ENCODE measurements around the gene TAOK1. TPM values are rescaled to one million over a fixed set of nuclear protein-coding genes. Genes with fewer than 3 reads are reported as not detected.

The TAOK1 gene
- total RNA-seq, 1 experiment from 2014 or later: 87.1 TPM

- no peak for TF ChIP-seq TCF7 (CRISPR knock-in tag; IDR thresholded peaks at IDR 0.05; ENCODE audit: low read depth)
- TF ChIP-seq, protein P1, sequence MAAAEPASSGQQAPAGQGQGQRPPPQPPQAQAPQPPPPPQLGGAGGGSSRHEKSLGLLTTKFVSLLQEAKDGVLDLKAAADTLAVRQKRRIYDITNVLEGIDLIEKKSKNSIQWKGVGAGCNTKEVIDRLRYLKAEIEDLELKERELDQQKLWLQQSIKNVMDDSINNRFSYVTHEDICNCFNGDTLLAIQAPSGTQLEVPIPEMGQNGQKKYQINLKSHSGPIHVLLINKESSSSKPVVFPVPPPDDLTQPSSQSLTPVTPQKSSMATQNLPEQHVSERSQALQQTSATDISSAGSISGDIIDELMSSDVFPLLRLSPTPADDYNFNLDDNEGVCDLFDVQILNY (CRISPR knock-in tag; IDR thresholded peaks at IDR 0.05): no peak
- TF ChIP-seq, protein P2, sequence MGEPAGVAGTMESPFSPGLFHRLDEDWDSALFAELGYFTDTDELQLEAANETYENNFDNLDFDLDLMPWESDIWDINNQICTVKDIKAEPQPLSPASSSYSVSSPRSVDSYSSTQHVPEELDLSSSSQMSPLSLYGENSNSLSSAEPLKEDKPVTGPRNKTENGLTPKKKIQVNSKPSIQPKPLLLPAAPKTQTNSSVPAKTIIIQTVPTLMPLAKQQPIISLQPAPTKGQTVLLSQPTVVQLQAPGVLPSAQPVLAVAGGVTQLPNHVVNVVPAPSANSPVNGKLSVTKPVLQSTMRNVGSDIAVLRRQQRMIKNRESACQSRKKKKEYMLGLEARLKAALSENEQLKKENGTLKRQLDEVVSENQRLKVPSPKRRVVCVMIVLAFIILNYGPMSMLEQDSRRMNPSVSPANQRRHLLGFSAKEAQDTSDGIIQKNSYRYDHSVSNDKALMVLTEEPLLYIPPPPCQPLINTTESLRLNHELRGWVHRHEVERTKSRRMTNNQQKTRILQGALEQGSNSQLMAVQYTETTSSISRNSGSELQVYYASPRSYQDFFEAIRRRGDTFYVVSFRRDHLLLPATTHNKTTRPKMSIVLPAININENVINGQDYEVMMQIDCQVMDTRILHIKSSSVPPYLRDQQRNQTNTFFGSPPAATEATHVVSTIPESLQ (CRISPR knock-in tag; IDR thresholded peaks at IDR 0.05): no peak
- TF ChIP-seq, protein P3, sequence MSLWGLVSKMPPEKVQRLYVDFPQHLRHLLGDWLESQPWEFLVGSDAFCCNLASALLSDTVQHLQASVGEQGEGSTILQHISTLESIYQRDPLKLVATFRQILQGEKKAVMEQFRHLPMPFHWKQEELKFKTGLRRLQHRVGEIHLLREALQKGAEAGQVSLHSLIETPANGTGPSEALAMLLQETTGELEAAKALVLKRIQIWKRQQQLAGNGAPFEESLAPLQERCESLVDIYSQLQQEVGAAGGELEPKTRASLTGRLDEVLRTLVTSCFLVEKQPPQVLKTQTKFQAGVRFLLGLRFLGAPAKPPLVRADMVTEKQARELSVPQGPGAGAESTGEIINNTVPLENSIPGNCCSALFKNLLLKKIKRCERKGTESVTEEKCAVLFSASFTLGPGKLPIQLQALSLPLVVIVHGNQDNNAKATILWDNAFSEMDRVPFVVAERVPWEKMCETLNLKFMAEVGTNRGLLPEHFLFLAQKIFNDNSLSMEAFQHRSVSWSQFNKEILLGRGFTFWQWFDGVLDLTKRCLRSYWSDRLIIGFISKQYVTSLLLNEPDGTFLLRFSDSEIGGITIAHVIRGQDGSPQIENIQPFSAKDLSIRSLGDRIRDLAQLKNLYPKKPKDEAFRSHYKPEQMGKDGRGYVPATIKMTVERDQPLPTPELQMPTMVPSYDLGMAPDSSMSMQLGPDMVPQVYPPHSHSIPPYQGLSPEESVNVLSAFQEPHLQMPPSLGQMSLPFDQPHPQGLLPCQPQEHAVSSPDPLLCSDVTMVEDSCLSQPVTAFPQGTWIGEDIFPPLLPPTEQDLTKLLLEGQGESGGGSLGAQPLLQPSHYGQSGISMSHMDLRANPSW (CRISPR knock-in tag; conservative IDR thresholded peaks at IDR 0.05; ENCODE audit: low read depth): no peak
- TF ChIP-seq, protein P4, sequence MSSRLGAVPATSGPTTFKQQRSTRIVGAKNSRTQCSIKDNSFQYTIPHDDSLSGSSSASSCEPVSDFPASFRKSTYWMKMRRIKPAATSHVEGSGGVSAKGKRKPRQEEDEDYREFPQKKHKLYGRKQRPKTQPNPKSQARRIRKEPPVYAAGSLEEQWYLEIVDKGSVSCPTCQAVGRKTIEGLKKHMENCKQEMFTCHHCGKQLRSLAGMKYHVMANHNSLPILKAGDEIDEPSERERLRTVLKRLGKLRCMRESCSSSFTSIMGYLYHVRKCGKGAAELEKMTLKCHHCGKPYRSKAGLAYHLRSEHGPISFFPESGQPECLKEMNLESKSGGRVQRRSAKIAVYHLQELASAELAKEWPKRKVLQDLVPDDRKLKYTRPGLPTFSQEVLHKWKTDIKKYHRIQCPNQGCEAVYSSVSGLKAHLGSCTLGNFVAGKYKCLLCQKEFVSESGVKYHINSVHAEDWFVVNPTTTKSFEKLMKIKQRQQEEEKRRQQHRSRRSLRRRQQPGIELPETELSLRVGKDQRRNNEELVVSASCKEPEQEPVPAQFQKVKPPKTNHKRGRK (CRISPR knock-in tag; IDR thresholded peaks at IDR 0.05; ENCODE audit: borderline replicate concordance): no peak
- TF ChIP-seq, protein P5, sequence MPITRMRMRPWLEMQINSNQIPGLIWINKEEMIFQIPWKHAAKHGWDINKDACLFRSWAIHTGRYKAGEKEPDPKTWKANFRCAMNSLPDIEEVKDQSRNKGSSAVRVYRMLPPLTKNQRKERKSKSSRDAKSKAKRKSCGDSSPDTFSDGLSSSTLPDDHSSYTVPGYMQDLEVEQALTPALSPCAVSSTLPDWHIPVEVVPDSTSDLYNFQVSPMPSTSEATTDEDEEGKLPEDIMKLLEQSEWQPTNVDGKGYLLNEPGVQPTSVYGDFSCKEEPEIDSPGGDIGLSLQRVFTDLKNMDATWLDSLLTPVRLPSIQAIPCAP (CRISPR knock-in tag; IDR thresholded peaks at IDR 0.05): no peak
- TF ChIP-seq JAZF1 (CRISPR knock-in tag; IDR thresholded peaks at IDR 0.05): no peak
- no peak for TF ChIP-seq E2F4 (CRISPR knock-in tag; IDR thresholded peaks at IDR 0.05; ENCODE audit: borderline replicate concordance, low read depth)
- no peak for TF ChIP-seq NFATC4 (CRISPR knock-in tag; IDR thresholded peaks at IDR 0.05)
- no peak for TF ChIP-seq MXD4 (CRISPR knock-in tag; IDR thresholded peaks at IDR 0.05; ENCODE audit: borderline replicate concordance)
- TF ChIP-seq GABPB1 (CRISPR knock-in tag; IDR thresholded peaks at IDR 0.05): no peak
Observed at GRCh38 chr17:29378500-29378899, 11.7 kb upstream of the TAOK1 start (continued).

GRCh38 chr17:29379084-29379991 lies 10.8 kb upstream of the TAOK1 start:
- CTCF ChIA-PET: interaction anchor here (0.7 to 8.4 kb wide), 3 partner anchors 10 to 180 kb away, joined by 4 to 63 read pairs (median 5); partner anchors contain the start of gene TAOK1
- TF ChIP-seq ATF1 (CRISPR knock-in tag; IDR thresholded peaks at IDR 0.05) (no peak), NFYB (CRISPR knock-in tag; conservative IDR thresholded peaks at IDR 0.05; ENCODE audit: low read depth) (no peak)
- no peak overlapping the region for H3K27ac Mint-ChIP-seq

More at GRCh38 chr17:29379084-29379991, 10.8 kb upstream of the TAOK1 start:
- H3K36me3 Mint-ChIP-seq: no peaks in the 10 kb centered on the region
- H3K27me3 Mint-ChIP-seq (ENCODE audit: low read depth): no peaks in the 10 kb centered on the region
- no peaks in the 10 kb centered on the region for H3K9me3 Mint-ChIP-seq
- no peak overlapping the region for H3K4me3 Mint-ChIP-seq
- no peak for ATAC-seq
- POLR2A ChIA-PET: interaction anchor here (0.6 to 1.2 kb wide), 4 partner anchors 11 to 1316 kb away, joined by 3 to 8 read pairs (median 3); partner anchors contain the start of gene TAOK1
- H3K4me1 Mint-ChIP-seq: peaks cover 30% of the 10 kb centered on the region
- no peak for DNase-seq (ENCODE audit: low spot score)
